Measurements from ENCODE around the gene CA11. TPM values are rescaled to one million over a fixed set of nuclear protein-coding genes. Genes with fewer than 3 reads are reported as not detected.
A peak's percentile ranks its signal among the peaks of the same experiment; 100 is the strongest.
"Not testable (repeated sequence)": the region's sequence is repeated elsewhere in the genome, so short reads cannot be mapped to it uniquely, and the experiment has no call there.

The CA11 gene
- total RNA-seq, 2 experiments from 2014 or later, result 10.1 to 10.8 TPM

- peak; percentile 38 for DNase-seq
- Mint-ChIP-seq H3K4me3 (peak overlapping the region; percentile 94), H3K36me3 (ENCODE audit: low read depth) (peaks cover 13% of the 10 kb centered on the region), H3K9me3 (peaks cover 3% of the 10 kb centered on the region), H3K4me1 (peaks cover 55% of the 10 kb centered on the region), H3K27ac (peak overlapping the region; percentile 99), H3K27me3 (no peaks in the 10 kb centered on the region)
- ChIA-PET POLR2A (no interaction called here), CTCF (no interaction called here)
Observed at GRCh38 chr19:48635966-48636858, 9.8 kb downstream of the CA11 start.

DNA sequence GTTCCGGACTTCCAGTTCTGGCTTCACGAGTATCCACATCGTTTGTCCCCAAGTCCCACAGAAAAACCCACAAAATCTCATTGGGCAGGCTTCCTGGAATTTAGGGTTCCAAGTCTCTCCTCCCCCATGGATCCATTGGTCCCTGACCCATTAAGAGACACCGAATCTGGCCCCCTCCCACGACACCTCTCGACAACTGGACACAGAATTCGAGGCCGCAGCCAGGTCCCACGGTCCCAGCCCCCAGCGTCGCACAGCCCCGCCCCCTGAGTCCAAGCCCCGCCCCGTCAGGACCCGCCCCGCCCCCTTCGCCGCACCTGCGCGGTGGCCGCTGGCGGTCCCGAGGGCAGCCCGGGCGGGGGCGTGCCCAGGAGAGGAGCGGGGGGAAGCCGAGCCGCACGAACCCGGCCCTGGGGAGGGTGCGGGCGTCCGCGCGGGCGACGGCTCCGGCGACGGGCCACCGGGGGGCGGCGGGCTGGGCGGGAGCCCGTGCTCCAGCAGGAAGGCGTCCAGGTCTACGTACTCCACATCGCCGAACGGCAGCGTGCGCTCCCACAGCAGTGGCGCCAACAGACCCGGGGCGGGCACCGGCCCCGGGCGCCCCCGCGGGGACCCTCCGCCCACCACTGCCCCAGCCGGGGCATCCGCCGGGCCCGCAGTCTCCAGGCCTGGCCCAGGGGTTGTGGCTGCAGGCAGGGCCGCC is 10.6 kb downstream of the CA11 start:
- peaks cover 59% of the 10 kb centered on the region for H3K4me1 Mint-ChIP-seq
- ChIA-PET POLR2A (no interaction called here), CTCF (no interaction called here)
- H3K36me3 Mint-ChIP-seq (ENCODE audit: low read depth), result peaks cover 15% of the 10 kb centered on the region
- H3K27me3 Mint-ChIP-seq, result no peaks in the 10 kb centered on the region
- peak; percentile 73 for DNase-seq
- peaks cover 3% of the 10 kb centered on the region for H3K9me3 Mint-ChIP-seq
- H3K4me3 Mint-ChIP-seq, result peak overlapping the region; percentile 94
- peak overlapping the region; percentile 90 for H3K27ac Mint-ChIP-seq

DNA sequence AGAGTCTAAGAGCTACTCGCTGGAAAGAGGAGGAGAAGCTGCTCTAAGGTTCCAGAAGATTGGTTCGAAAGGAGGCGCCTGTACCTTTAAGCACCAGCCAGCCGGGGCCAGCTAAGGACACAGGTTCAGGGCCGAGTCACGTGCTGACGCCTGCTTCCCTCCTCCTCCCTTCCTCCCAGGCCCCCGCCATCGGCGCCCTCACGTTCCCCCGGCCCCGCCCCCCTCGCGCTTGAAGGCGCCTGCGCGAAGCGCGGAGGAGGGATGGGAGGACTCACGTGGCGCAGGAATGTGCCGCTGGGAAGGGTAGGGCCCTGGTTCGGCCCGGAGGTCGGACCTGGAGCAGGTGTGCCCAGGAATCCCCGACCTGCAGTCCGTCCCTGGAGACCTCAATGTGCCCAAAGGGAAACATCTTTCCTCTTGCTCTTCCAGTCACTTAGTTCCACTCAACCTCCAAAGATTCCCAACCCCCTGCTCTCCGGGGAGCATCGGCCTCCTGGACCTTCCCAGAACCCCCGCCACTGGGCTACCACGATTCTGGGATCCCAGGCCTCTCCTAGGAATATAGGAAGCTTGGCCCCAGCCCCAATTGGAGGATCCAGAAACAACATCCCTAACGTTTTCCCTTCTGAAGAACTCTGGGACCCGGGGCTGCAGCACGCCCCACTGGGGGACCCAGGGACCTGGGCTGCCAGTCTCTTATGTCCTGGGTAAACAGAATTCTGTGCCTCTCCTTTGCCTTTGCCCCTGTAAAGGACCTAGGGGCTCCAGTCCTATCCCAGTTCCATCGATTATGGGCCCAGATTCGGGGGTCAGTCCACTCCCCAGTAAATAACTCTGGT is 11.3 kb downstream of the CA11 start:
- Mint-ChIP-seq H3K36me3 (ENCODE audit: low read depth) (peaks cover 18% of the 10 kb centered on the region), H3K4me3 (peak overlapping the region; percentile 74), H3K9me3 (peaks cover 3% of the 10 kb centered on the region), H3K27ac (peak overlapping the region; percentile 90), H3K27me3 (no peaks in the 10 kb centered on the region), H3K4me1 (peaks cover 60% of the 10 kb centered on the region)
- DNase-seq, result peak; percentile 94
- ChIA-PET CTCF (interaction anchor here (0.5 to 2.3 kb wide), 5 partner anchors 11 to 564 kb away, joined by 3 to 10 read pairs (median 3); partner anchors contain the start of gene CA11), POLR2A (interaction anchor here (1.0 kb wide), 1 partner anchor 11 kb away, joined by 4 read pairs; the partner anchor contains the start of gene CA11)

- H3K27ac Mint-ChIP-seq, result peak overlapping the region; percentile 90
- H3K4me1 Mint-ChIP-seq, result peaks cover 60% of the 10 kb centered on the region
Observed at GRCh38 chr19:48634036-48634342, 12.0 kb downstream of the CA11 start.

DNA sequence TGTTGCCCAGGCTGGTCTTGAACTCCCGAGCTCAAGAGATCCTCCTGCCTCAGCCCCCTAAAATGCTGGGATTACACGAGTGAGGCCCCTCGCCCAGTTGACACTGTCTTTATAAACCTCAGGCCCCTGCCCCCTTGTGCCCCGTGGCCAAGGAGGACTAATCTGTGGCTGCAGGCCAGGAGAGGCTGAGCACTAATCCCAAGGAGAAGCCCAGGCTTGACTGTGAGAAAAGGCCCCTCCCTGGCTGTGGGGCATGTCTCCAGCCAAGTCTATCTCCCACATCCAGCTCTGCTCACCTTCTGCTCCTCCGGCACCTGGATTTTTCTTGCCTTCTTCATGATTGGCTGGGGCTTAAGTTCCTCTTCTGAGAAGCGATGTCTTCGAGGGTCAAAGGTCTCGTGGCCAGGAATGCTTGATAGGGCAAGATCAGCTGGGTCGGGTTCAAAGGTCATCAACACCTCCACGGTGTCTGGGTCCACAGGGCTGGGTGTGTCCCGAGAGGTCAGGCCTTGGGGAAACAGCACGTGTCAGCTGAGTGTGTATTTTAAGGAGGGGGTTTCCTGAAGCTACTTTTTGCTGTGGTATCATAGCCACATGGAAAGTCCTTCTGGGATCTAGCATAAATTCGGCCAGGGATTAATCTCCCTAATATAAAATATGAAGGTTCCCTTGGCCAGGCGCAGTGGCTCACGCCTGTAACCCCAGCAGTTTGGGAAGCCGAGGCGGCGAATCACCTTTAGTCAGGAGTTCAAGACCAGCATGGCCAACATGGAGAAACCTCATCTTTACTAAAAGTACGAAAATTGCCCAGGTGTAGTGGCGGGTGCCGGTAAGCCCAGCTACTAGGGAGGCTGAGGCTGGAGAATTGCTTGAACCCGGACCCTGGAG is 12.6 kb downstream of the CA11 start:
- Mint-ChIP-seq H3K4me3 (no peak overlapping the region), H3K36me3 (ENCODE audit: low read depth) (peaks cover 17% of the 10 kb centered on the region), H3K27me3 (no peaks in the 10 kb centered on the region), H3K4me1 (peaks cover 56% of the 10 kb centered on the region), H3K9me3 (no peaks in the 10 kb centered on the region), H3K27ac (peak overlapping the region; percentile 90)
- ChIA-PET CTCF (interaction anchor here (0.5 to 2.3 kb wide), 6 partner anchors 10 to 565 kb away, joined by 3 to 10 read pairs (median 4); partner anchors contain the start of gene CA11), POLR2A (interaction anchor here (1.0 kb wide), 1 partner anchor 12 kb away, joined by 4 read pairs; the partner anchor contains the start of gene CA11)
- DNase-seq, result no peak

More at GRCh38 chr19:48634036-48634342, 12.0 kb downstream of the CA11 start:
- ChIA-PET POLR2A (interaction anchor here (1.0 kb wide), 1 partner anchor 12 kb away, joined by 4 read pairs; the partner anchor contains the start of gene CA11), CTCF (interaction anchor here (0.5 to 2.3 kb wide), 6 partner anchors 10 to 565 kb away, joined by 3 to 10 read pairs (median 4); partner anchors contain the start of gene CA11)
- Mint-ChIP-seq H3K27me3 (no peaks in the 10 kb centered on the region), H3K9me3 (peaks cover 3% of the 10 kb centered on the region), H3K4me3 (peak overlapping the region; percentile 74), H3K36me3 (ENCODE audit: low read depth) (peaks cover 17% of the 10 kb centered on the region)
- DNase-seq, result no peak

- no peaks in the 10 kb centered on the region for H3K27me3 Mint-ChIP-seq
- POLR2A ChIA-PET, result no interaction called here
- H3K4me1 Mint-ChIP-seq, result peaks cover 50% of the 10 kb centered on the region
- no peaks in the 10 kb centered on the region for H3K9me3 Mint-ChIP-seq
- no peak for DNase-seq
- CTCF ChIA-PET, result interaction anchor here (0.9 to 2.3 kb wide), 3 partner anchors 9 to 13 kb away, joined by 3 to 10 read pairs (median 8); partner anchors contain the start of gene CA11
- H3K36me3 Mint-ChIP-seq (ENCODE audit: low read depth), result peaks cover 17% of the 10 kb centered on the region
- H3K27ac Mint-ChIP-seq, result peak overlapping the region; percentile 62
- no peak overlapping the region for H3K4me3 Mint-ChIP-seq
Observed at GRCh38 chr19:48632692-48633147, 13.3 kb downstream of the CA11 start.

DNA sequence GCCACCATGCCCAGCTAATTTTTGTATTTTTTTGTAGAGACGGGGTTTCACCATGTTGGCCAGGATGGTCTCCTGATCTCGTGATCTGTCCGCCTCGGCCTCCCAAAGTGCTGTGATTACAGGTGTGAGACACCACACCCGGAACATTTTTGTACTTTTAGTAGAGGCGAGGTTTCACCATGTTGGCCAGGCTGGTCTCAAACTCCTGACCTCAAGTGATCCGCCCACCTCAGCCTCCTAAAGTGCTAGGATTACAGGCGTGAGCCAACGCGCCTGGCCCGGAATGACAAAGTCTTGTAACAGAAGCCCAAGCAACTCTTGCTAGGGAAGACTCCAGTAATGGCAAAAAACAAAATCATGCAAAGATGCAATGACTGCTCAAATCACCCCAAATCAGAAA is 13.7 kb downstream of the CA11 start:
- CTCF ChIA-PET, DNase-seq, H3K27me3 Mint-ChIP-seq, H3K4me3 Mint-ChIP-seq, H3K9me3 Mint-ChIP-seq, POLR2A ChIA-PET: not testable (repeated sequence)
- Mint-ChIP-seq H3K4me1 (peaks cover 48% of the 10 kb centered on the region), H3K27ac (peak overlapping the region; percentile 62), H3K36me3 (ENCODE audit: low read depth) (peaks cover 17% of the 10 kb centered on the region)

DNA sequence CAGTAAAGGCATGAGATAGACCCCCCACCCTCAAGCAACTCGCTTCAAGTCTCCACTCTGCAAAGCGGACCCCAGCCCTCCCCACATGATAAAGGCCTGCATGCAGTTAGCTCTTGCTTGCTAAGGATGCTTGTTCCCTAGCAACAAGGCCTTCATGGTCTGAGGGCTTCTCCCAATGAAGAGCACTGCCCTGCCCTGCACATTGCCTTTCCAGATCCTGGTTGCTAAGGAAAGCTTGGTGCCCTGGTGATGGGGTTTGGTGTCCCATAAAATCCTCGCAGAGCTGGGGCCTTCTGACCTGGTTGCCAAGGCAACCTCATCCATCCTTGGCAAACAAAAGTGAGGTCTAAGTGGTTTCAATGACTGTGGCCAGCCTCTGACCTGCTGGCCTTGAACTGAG is 14.8 kb downstream of the CA11 start:
- DNase-seq, result no peak
- Mint-ChIP-seq H3K9me3 (no peaks in the 10 kb centered on the region), H3K4me3 (no peak overlapping the region), H3K36me3 (ENCODE audit: low read depth) (peaks cover 17% of the 10 kb centered on the region), H3K4me1 (peaks cover 52% of the 10 kb centered on the region), H3K27me3 (no peaks in the 10 kb centered on the region), H3K27ac (no peak overlapping the region)
- ChIA-PET POLR2A (no interaction called here), CTCF (interaction anchor here (0.7 to 1.3 kb wide), 2 partner anchors 10 to 22 kb away, joined by 3 read pairs; no protein-coding TSS in a partner anchor)

- CTCF ChIA-PET, result interaction anchor here (1.0 to 1.3 kb wide), 2 partner anchors 10 to 11 kb away, joined by 3 to 6 read pairs; no protein-coding TSS in a partner anchor
- POLR2A ChIA-PET, result no interaction called here
- no peaks in the 10 kb centered on the region for H3K27me3 Mint-ChIP-seq
- H3K36me3 Mint-ChIP-seq (ENCODE audit: low read depth), result peaks cover 17% of the 10 kb centered on the region
- no peak overlapping the region for H3K4me3 Mint-ChIP-seq
- DNase-seq, result no peak
- H3K27ac Mint-ChIP-seq, result peak overlapping the region; percentile 80
- peaks cover 51% of the 10 kb centered on the region for H3K4me1 Mint-ChIP-seq
- H3K9me3 Mint-ChIP-seq, result no peaks in the 10 kb centered on the region
Observed at GRCh38 chr19:48630296-48631063, 15.5 kb downstream of the CA11 start.

- no peak overlapping the region for H3K4me3 Mint-ChIP-seq
- ChIA-PET POLR2A (no interaction called here), CTCF (interaction anchor here (1.0 to 1.1 kb wide), 2 partner anchors 9 to 17 kb away, joined by 3 to 6 read pairs; partner anchors contain the start of gene CA11)
- peaks cover 17% of the 10 kb centered on the region for H3K36me3 Mint-ChIP-seq (ENCODE audit: low read depth)
- peaks cover 53% of the 10 kb centered on the region for H3K4me1 Mint-ChIP-seq
- no peak for DNase-seq
- no peaks in the 10 kb centered on the region for H3K9me3 Mint-ChIP-seq
- H3K27me3 Mint-ChIP-seq, result no peaks in the 10 kb centered on the region
- no peak overlapping the region for H3K27ac Mint-ChIP-seq
Observed at GRCh38 chr19:48629599-48630295, 16.2 kb downstream of the CA11 start.
